Measurements from ENCODE around the gene KCNK15.
A peak's percentile ranks its signal among the peaks of the same experiment; 100 is the strongest.

KCNK15 gene

DNA sequence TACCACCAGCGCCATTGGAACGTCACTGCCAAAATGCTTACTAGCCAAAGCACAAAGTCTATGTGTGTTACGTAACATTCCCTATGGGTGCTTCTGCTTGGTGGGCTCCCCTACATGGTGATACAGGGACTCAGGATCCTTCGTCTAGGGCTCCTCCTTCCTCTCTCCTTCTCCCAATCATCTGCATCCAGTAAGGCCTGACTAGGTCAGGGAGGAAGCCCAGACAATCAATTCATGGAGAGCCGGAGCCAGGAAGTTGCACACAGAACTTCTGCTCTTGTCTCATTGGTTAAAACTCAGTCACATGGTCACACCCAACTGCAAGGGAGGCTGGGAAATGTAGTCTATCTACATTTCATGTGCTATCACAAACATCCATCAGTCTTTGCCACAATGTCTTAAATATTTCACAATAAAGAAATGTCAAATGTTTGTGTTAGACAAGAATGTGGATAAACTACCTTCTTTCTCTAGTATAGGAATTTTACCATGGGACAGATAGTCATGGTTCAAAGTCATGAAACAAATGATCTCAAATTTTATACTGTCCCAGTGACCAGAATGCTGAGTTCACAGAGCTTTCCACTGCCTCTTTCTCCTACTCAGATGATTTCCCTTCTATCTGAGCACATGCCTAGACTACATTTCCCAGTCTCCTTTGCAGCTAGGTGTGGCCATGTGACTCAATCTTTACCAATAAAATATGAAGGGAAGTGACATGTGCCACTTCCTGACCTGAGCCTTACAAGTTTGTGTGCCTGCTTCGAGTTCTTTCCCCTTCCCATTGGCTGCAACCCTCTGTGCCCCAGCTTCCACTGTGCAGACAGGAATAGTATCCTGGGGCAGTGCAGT is 9.3 kb upstream of the KCNK15 start:
- DNase-seq, result peak; percentile 85 to 90

DNA sequence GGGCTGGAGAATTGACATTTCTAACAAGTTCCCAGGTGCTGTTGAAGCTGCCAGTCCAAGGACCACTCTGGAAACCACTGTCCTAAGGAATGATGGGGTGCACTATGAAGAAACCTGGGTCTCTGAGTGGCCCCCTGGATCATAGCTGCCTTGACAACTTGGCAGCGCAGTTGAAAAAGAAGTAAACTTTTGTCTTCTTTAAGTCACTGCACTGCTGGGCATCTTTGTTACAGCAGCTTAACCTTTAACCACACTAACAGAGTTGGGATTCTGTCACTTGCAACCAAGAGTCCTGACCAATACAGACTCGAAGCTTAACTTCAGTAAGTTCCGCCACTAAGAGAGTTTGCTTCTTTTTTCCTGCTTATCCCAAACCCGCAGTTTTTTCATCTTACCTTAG is 8.5 kb upstream of the KCNK15 start:
- DNase-seq, result no peak

DNA sequence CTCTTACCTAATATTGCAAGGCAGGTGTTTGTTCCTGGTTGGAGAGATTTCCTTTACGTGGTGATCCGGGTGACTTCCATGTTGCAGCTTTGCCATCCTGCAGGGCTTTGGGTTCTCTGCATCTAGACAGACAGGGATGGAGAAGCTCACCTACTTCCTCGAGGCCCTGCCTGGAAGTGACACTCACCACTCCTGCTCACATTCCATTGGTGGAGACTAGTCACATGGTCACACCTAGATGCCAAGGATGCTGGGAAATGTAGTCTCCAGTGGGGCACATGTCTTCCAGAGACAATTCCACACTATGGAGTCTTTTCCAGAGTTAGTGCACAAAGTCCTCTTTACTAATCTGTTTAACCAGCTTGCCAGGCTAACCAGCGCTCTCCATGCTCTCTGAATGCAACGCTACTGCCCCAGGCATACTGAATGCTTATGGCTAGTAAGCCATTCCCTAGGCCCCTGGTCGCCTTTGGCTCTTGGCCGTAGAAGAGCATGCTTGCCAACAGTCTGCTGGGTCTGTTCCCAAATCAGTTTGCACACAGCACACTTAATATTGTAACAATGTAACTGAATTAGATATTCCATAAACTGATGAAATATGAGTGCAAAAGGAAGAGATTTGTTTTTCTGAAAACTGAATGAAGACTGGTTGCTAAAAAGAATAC is 6.7 kb upstream of the KCNK15 start:
- DNase-seq, result peak; percentile 52

DNA sequence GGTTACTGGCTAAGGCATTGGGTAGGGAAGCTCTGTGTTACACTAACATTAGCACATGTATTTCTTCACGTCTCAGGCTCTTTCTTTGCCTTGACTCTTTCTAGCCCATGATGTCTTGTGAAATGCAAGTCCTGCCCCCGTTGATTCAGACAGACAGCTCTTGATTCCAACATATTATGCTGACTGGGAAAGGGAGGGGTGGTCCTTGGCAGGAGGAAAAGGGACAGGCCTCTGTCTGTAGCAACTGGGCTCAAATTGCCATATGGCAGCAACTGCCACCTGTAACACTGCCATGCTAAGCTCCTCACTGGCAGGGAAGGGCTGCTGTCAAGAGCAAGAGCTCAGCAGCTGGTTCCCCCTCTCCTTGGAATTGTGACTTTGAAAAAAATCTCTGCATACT is 5.7 kb upstream of the KCNK15 start:
- DNase-seq, result no peak

DNA sequence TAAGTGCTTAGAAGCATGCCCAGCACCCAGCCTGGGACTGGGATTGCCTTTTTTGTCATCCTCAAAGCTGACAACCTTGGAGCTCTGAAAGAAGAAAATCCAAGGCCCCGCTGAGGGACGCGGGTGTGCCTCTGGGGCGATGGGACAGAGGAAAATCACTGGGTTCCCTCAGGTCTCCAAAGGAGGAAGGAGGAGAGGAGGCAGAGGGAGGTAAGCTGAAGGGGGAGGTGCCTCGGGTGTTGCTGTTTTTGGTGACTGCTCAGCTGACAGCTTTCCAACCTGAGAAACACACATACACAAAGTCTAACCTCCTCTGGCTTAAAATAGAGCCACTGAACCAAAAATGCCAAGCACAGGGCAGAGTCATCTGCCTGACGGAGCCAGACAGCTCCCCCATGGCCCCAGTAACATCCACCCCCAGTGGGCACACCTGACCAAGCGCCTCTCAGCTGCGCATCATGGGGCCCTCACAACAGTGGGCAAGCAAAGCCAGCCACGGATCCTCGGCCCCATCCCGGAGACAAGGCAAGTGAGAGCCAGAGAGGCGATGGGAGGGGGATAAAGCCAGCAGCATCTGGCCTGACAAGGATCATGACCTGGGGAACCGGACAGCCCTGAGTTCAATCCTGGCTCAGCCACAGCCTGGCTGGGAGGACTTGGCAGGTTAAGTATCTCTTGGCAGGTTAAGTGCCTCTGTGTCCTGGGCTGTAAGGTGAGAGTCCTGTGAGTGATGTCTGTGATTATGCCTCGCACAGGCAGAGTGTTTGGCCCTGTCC is 3.2 kb upstream of the KCNK15 start:
- DNase-seq, result no peak

DNA sequence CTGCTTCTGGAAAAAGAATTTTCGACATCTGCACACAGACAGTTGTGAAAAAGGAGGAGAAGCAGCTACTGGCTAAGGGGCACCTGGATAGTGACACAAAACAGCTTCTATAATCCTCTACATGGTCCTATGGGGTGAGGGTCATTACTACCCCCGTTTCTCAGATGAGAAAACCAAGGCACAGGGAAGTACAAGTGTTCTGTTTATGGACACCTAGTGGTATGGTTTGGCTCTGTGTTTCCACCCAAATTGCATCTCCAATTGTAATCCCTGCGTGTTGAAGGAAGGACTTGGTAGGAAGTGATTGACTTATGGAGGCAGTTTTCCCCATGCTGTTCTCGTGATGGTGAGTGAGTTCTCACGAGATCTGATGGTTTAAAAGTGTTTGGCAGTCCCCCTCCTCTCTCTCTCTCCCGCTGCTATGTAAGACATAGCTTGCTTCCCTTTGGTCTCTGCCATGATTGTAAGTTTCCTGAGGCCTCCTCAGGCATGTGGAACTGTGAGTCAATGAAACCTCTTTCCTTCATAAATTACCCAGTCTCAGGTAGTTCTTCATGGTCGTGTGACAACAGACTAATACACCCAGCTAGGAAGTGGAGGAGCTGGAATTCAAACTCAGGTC is 2.5 kb upstream of the KCNK15 start:
- no peak for DNase-seq

DNA sequence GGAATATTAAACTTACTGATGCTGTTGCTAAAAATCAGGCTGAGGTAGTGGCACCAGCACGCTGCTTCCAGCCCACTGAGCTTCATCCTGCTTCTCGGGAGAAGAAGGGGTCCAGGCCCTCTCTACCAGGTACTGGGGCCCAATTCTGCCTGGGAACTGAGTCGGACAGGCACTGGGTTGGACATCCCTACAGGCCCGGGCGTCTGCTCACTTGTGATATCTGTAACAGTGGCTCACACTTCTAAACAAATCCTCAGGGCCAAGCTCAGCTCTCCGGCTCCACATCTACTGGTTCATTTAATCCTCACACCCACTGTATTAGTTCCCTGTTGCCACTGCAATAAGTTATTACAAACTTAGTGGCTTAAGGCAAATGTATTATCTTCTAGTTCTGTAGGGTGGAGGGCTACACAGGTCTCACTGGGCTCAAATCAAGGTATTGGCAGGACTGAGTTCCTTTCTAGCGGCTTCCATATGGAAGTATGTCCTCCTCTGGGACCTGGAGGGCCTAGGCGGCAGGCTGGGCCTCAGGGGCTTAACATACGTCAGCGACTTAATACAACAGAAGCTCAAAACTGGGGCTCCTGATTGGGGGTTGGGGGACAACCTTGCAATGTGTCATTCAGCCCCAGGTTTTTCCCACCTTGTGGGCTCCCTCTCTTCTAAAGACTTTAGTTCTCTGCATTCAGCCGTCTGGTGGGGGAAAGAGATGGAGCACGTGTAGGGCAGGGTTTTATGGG is 1.6 kb upstream of the KCNK15 start:
- DNase-seq, result no peak

DNA sequence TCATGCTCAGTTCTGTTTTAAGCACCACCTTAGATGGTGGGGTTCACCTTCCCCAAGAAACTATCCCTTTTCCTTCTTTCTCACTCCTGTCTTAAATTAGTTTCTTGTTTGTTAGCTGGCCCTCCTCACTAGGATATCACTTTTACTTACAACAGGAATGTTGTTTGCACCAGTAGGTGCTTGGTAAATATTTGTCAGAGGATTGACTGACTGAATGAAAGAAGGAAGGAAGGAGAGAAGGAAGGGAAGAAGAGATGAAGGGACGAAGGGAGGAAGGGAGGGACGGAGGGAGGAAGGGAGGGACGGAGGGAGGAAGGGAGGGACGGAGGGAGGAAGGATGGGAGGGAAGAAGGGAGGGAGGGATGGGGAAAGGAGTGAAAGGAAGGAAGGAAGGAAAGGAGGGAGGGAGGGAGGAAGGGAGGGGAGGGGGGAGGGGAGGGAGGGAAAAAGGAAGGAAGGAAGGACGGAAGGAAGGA is 505 bp upstream of the KCNK15 start:
- no peak for DNase-seq

DNA sequence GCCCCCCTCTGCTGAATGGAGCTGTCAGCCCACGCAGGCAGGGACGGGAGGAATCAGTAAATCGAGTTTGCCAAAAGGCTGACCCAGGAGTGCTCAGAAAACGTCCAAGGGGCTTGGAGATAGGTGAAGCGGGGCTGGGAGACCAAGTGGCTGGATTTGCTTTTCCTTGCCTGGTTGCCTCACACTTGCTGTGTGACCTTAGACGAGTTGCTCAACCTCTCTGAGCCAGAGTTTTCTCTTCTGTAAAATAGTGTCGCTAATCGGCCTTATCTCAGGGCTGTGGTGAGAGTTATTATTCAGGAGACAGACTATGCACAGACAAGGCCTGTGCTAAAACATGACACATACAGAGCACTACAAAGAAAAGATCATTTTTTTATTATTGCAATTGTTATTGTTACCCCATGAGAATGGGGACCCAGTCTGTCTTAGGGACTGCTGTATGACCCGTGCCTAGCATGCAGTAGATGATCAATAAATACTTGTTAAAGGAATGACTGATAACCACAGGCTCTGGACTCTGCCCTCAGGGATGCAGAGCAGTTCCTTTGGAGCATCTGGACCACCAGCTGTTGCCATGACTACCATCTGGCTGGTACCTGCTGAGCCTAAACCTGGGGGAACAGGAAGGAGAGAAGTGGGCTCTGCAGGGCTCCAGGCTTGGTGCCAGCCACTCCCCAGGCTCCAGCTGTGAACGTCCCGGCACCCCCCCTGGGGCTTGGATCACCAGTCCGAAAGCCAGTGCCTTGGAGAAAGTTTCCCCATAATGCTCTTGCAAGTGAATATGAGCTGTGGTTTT is 901 bp downstream of the KCNK15 start:
- no peak for DNase-seq

DNA sequence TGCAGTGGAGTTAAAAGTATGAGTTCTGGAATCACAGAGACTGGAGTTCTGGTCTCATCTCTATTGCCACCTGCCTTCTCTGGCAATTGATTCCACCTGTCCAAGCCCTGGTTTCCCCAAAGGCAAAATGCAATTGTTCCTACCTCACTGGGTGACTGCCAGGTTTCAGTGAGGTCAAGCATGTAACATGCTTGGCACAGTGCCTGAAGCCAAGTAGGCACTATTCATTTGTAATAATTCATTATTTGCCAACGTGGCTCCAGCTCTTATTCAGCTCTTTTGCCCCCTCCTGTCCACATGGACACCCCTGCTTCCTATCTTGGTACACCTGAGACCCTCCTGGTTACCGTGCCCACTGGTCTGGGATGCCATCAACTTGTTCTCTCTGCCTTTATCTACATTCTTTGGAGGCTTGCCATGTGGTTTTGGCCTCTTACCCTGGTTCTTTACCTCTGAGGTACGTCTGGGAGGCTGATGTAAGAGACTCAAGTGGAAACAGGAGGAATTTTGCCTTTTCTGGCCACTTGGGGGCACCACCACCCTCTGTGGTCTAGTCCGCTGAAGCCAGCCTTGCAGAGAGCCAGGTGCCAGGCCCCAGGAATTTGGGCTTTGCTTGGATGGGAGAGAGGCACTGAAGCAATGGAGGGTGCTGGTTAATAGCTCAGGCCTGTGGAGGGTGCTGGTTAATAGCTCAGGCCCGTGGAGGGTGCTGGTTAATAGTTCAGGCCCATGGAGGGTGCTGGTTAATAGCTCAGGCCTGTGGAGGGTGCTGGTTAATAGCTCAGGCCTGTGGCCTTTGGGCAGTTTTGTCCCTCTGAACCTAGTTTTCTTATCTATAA is 1.7 kb downstream of the KCNK15 start:
- DNase-seq, result peak; percentile 57 to 73

DNA sequence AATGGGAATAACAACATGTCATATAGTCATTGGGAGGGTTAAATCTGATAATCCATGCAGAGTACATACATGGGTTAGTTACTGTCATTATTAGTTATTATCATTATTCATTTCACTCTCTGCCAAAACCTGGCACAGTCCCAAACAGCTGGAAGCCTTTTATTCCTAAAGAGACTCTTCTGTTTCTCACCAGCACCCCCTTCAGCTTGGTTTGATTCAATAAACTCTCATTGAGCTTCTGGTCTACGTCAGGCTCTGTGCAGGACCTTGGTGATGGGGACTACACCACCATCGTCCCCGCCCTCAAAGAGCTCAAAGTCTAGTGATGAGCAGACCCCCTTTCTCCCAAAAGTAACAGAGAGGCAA is 2.3 kb downstream of the KCNK15 start:
- DNase-seq, result no peak

DNA sequence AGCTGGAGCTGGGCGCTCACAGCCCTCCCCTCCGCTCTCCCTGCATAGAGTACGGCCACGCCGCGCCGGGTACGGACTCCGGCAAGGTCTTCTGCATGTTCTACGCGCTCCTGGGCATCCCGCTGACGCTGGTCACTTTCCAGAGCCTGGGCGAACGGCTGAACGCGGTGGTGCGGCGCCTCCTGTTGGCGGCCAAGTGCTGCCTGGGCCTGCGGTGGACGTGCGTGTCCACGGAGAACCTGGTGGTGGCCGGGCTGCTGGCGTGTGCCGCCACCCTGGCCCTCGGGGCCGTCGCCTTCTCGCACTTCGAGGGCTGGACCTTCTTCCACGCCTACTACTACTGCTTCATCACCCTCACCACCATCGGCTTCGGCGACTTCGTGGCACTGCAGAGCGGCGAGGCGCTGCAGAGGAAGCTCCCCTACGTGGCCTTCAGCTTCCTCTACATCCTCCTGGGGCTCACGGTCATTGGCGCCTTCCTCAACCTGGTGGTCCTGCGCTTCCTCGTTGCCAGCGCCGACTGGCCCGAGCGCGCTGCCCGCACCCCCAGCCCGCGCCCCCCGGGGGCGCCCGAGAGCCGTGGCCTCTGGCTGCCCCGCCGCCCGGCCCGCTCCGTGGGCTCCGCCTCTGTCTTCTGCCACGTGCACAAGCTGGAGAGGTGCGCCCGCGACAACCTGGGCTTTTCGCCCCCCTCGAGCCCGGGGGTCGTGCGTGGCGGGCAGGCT is 4.6 kb downstream of the KCNK15 start:
- DNase-seq, result no peak

DNA sequence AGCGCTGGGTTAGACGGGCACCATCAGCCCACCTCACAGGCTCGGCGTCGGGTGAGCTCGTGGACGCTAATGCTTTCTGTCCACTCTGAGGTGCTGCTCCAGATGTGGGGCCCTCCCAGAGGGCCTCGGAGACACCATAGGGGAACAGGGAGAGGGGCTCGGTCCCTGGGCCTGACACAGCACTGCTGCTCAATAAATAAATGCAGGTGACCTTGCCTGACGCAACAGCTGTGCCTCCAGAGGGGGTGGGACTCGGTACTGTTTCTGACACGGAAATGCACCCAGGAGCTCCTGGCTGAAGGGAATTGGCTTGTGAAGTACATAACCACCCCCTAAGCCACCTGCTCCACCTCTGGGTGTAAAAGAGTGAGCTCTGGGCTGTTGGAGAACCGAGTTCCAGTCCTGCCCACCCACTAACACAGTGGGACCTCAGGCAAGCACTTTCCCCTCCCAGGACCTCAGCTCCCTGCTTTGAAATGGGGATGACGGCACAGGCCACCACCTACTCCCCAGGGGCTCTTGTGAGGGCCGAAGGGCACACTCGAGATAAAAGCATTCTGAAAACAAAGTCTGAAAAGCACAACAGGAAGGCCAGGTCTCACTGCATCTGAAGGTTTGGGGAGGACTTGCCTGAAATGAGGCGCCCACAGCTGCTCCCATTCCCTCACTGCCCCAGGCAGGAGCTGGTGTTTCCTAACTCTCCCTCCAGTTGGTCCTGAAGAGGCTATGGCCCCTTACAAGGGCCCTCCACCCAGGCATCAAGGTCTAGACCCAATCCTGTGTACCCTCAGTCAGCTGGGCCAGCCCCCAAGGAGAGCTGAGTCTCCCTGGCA is 6.7 kb downstream of the KCNK15 start:
- DNase-seq, result no peak

DNA sequence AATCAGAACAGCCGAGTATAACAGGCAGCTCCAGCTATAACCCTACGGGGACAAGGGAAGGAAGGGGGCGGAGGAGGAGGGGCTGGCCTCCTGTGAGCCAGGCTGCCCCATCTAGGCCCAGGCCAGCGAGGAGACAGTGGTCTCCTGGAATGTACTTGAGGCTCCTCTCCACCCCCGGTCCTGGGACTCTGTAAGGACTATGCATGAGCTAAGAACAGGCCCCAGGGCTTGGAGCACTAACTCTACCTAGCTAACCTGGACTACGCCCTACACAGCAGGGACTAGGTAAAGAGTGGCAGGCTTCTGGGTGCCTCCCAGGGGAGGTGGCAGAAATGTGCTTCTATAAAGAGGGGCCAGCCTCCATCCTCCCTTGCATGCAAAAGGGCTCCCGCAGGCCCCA is 8.9 kb downstream of the KCNK15 start:
- no peak for DNase-seq

DNA sequence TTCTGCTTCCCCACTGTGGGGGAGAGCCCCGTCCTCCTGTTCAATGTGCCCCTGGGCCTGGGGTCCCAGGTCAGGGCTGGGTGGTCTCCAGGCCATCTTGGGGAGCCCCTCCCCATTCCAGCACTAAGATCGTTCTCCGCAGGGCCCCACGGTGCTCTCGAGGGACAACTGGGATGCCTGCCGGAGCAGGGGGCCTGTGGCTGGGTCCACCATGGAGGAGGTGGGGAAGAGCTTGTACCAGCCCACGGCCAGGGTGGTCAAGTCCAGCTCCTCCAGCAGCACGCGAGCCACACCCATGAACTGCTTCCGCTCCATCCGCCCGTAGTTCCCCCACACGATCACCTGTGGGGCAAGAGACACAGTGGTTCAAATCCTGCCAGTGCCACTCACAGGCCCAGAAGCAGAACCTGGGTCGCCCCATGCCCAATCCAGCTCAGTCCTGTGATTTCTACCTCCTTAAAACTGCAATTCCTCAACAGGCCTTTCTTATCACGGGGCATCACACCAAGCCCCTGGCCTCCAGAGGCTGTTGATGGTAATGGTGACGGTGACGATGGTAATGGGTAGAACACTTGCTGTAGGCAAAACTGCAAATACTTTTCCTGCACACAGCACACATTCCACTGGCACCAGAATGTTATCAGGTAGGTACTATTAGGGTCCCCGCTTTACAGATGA is 10.5 kb downstream of the KCNK15 start:
- no peak for DNase-seq

DNA sequence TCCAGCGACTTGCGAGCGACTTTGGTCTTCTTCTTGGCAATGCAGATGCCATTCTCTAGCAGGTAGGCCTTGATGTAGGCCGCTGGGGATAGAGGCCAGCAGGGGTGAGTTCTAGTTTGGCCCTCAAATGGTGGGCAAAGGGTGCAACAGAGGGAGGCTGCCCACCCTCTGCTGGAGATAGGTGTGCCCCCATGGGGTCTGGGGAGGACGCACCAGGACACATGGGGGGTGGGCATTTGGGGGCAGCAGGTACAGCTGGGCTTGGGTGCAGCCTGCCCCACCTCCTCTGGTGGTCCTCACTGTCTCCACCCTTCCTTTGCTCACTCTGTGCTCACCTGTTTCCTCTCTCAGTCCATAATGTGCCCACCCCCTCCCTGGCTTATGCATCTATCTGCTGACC is 11.3 kb downstream of the KCNK15 start:
- DNase-seq, result no peak

DNA sequence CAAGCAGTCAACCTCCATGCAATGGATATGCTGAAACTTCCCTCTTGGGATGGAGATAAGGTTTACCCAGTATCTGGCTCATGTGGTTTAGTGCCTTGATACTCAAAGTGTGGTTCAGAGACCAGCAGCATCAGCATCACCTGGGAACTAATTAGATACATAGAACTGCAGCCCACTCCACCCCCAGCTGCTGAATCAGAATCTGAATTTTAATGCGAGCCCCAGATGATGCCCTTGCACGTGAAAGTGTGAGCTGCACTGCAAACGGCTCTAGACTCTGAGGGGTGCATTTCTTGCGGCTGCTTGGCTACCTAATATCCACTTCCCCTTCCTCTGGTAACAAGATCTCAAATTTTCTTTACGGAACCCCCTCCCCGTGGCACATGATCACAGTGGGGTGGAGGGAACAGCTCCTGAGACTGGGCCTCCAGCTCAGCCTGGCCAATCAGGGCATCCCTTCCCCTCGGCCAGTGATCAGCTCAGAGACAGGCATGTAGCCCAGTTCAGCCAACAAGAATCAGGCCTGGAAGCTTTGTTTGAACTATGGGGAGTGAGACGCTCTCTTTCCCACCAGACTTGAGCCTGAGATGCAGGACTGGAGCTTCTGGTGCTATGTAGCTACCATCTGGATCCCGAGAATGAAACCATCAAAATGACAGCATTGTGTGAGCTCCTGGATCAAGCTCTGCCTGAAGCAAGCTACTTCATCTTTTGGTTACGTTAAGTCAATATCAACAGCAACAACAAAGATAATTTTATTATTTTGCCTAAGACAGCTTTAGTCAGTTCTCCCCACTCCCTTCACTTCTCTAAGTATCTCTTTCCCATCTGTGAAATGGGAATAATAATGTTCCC is 12.8 kb downstream of the KCNK15 start:
- no peak for DNase-seq

Measured in inflammatory macrophage (primary cell).